Measurements from ENCODE around the gene SYT13.

- no peak for TF ChIP-seq CTCF (IDR thresholded peaks at IDR 0.05; ENCODE audit: low read length)
- TF ChIP-seq EZH2 (IDR thresholded peaks at IDR 0.05; ENCODE audit: borderline replicate concordance, low read length), result no peak
Observed at GRCh38 chr11:45216901-45217300, 69.2 kb downstream of the SYT13 start.

Measured in OCI-LY1 (cell line).